Esophagus squamous epithelium (tissue), 4 donors: ENCODE measurements around the gene NEMP1.
"Not testable (repeated sequence)": the region's sequence is repeated elsewhere in the genome, so short reads cannot be mapped to it uniquely, and the experiment has no call there.

ENCODE experiments used
- CTCF ChIP-seq, 6 experiments: fragments of 450-650 bp in 4 of 6; fragments of 200-600 bp in 2 of 6; sonication (generic) in 2 of 6; IDR thresholded peaks; one replicate each; pipeline ENCODE4 v1.5.1; 2016 to 2019; ENCODE audit warnings: antibody characterized with exemption in 6 of 6, mild to moderate bottlenecking in 4 of 6, moderate library complexity in 4 of 6
- POLR2A ChIP-seq, 4 donors: fragments of 450-650 bp; IDR thresholded peaks; one replicate each; pipeline ENCODE4 v1.6.1; 2017; ENCODE audit warnings: antibody characterized with exemption in 4 of 4, mild to moderate bottlenecking in 4 of 4, moderate library complexity in 3 of 4

- not testable (repeated sequence) for TF ChIP-seq POLR2A, CTCF (IDR thresholded peaks at IDR 0.05)
Measured at GRCh38 chr12:57053901-57054300, 24.7 kb downstream of the NEMP1 start.
